HCT116 (cell line): ENCODE measurements around the gene PAIP1. TPM values are rescaled to one million over a fixed set of nuclear protein-coding genes. Genes with fewer than 3 reads are reported as not detected.

ENCODE experiments used
- ATAC-seq: fragments of 200-7000 bp; cut with Tn5 transposase; 2 replicates; pipeline ENCODE4 v1.9.1; 2020; ENCODE audit warnings: mild to moderate bottlenecking, moderate library complexity
- BruUV-seq: library from RNA; stranded (reverse); fragments of 400-500 nt; replicated peaks from 2 replicates; lab custom pipeline; 2021; lab: Mats Ljungman, UMichigan
- CTCF ChIA-PET: fragments of 300-600 bp; sonication (Branson Sonifier 250); formaldehyde crosslinking; loops from one replicate; lab custom pipeline; 2021; ENCODE audit warnings: antibody characterized with exemption; lab: Charles Lee
- POLR2A ChIA-PET: fragments of 300-600, 350-600 bp; sonication (Branson Sonifier 250); formaldehyde crosslinking; loops from one replicate; lab custom pipeline; 2021; ENCODE audit warnings: antibody characterized with exemption; lab: Charles Lee
- RAD21 ChIA-PET, 2 experiments: fragments of 300-600 bp; sonication (Branson Sonifier 250); formaldehyde crosslinking; loops; one replicate each; lab custom pipeline; 2023; ENCODE audit warnings: low total read pairs in 2 of 2; ENCODE audit not compliant: uncharacterized antibody in 2 of 2, unreplicated experiment in 2 of 2, low non-redundant PET in 1 of 2; lab: Charles Lee
- DNase-seq: peaks from one replicate; pipeline ENCODE4 v3.0.0-alpha.2; 2010; ENCODE audit warnings: low read depth, low spot score
- H2AFZ ChIP-seq: fragments of 200-600 bp; shearing (Covaris generic), sonication (generic); 2 replicates; pipeline ENCODE4 v1.6.1; 2017; ENCODE audit warnings: low read depth, mixed run types, mixed read lengths, antibody characterized with exemption, low read length; ENCODE audit not compliant: poor library complexity, severe bottlenecking
- H3K27ac ChIP-seq: 2 replicates; pipeline ENCODE4 v1.5.1; 2012; ENCODE audit warnings: low read depth, low read length
- H3K27me3 ChIP-seq: fragments of 200-600 bp; sonication (generic); 2 replicates; pipeline ENCODE4 v1.6.1; 2016; ENCODE audit warnings: mixed run types, low read length, mixed read lengths; ENCODE audit not compliant: insufficient read depth
- H3K36me3 ChIP-seq, 2 experiments: fragments of 200-500 bp in 1 of 2; fragments of 200-600 bp in 1 of 2; sonication (Bioruptor generic) in 1 of 2; sonication (generic) in 1 of 2; 2 replicates each; pipeline versions ENCODE4 v1.5.1 to v1.6.1; 2014 to 2016; ENCODE audit warnings: low read length in 2 of 2, inconsistent platforms in 1 of 2, mixed read lengths in 1 of 2, mixed run types in 1 of 2; ENCODE audit not compliant: insufficient read depth in 2 of 2, control insufficient read depth in 1 of 2
- H3K4me1 ChIP-seq, 2 experiments: fragments of 200-600 bp in 1 of 2; sonication (generic) in 1 of 2; 2 replicates each; pipeline versions ENCODE4 v1.5.1 to v1.6.1; 2012 to 2017; ENCODE audit warnings: low read length in 2 of 2, inconsistent platforms in 1 of 2, mild to moderate bottlenecking in 1 of 2, mixed read lengths in 1 of 2, mixed run types in 1 of 2, moderate library complexity in 1 of 2; ENCODE audit not compliant: insufficient read depth in 2 of 2, control insufficient read depth in 1 of 2
- H3K4me2 ChIP-seq: fragments of 200-600 bp; sonication (generic); 2 replicates; pipeline ENCODE4 v1.6.1; 2017; ENCODE audit warnings: mixed run types, low read length, mixed read lengths
- H3K4me3 ChIP-seq, 2 experiments: fragments of 200-600 bp in 1 of 2; sonication (generic) in 1 of 2; replicated peaks in 1 of 2; 2 replicates each; pipeline ENCODE4 v1.5.1; 2011 to 2016; ENCODE audit warnings: low read length in 2 of 2, control low read depth in 1 of 2, low read depth in 1 of 2, mild to moderate bottlenecking in 1 of 2, mixed read lengths in 1 of 2, mixed run types in 1 of 2
- H3K79me2 ChIP-seq: fragments of 200-600 bp; sonication (generic); 2 replicates; pipeline ENCODE4 v1.6.1; 2017; ENCODE audit warnings: mild to moderate bottlenecking, mixed run types, low read length, moderate library complexity, mixed read lengths; ENCODE audit not compliant: insufficient read depth
- H3K9ac ChIP-seq: fragments of 200-600 bp; sonication (generic); 2 replicates; pipeline ENCODE4 v1.6.1; 2016; ENCODE audit warnings: low read length, mixed read lengths
- H3K9me2 ChIP-seq: fragments of 200-600 bp; sonication (generic), shearing (Covaris generic); 2 replicates; pipeline ENCODE4 v1.6.1; 2017; ENCODE audit warnings: mixed run types, mild to moderate bottlenecking, moderate library complexity; ENCODE audit not compliant: insufficient read depth
- H3K9me3 ChIP-seq, 2 experiments: fragments of 200-500 bp in 1 of 2; fragments of 200-600 bp in 1 of 2; sonication (Bioruptor generic) in 1 of 2; sonication (generic) in 1 of 2; 2 replicates each; pipeline ENCODE4 v1.6.1; 2014 to 2017; ENCODE audit warnings: low read length in 2 of 2, mixed read lengths in 2 of 2, inconsistent platforms in 1 of 2, low read depth in 1 of 2, mild to moderate bottlenecking in 1 of 2, mixed run types in 1 of 2, moderate library complexity in 1 of 2; ENCODE audit not compliant: control insufficient read depth in 1 of 2, insufficient read depth in 1 of 2
- H4K20me1 ChIP-seq: fragments of 200-600 bp; sonication (generic), shearing (Covaris generic); 2 replicates; pipeline ENCODE4 v1.6.1; 2017; ENCODE audit warnings: mixed run types, mild to moderate bottlenecking, moderate library complexity; ENCODE audit not compliant: insufficient read depth
- CEBPB ChIP-seq: IDR thresholded peaks from 2 replicates; pipeline ENCODE4 v1.6.1; 2012; ENCODE audit warnings: low read depth
- CTCF ChIP-seq, 3 experiments: fragments of 200-600 bp in 1 of 3; sonication (generic) in 1 of 3; IDR thresholded peaks in 2 of 3; conservative IDR thresholded peaks in 1 of 3; 2 replicates each; pipeline ENCODE4 v1.5.1; 2012 to 2017; ENCODE audit warnings: low read depth in 2 of 3, low read length in 2 of 3, antibody characterized with exemption in 1 of 3, borderline replicate concordance in 1 of 3, control low read depth in 1 of 3, mild to moderate bottlenecking in 1 of 3, mixed read lengths in 1 of 3, mixed run types in 1 of 3, moderate library complexity in 1 of 3; ENCODE audit not compliant: insufficient read depth in 1 of 3
- EGR1 ChIP-seq: IDR thresholded peaks from 2 replicates; pipeline ENCODE4 v1.6.1; 2012; ENCODE audit warnings: low read depth
- FOSL1 ChIP-seq: IDR thresholded peaks from 2 replicates; pipeline ENCODE4 v1.6.1; 2012; ENCODE audit warnings: low read depth
- RAD21 ChIP-seq: IDR thresholded peaks from 2 replicates; pipeline ENCODE4 v1.6.1; 2012; ENCODE audit warnings: low read depth, mild to moderate bottlenecking
- SP1 ChIP-seq: IDR thresholded peaks from 2 replicates; pipeline ENCODE4 v1.6.1; 2012; ENCODE audit warnings: low read depth
- TCF7L2 ChIP-seq: IDR thresholded peaks from 2 replicates; pipeline ENCODE4 v1.7.0; 2011; ENCODE audit warnings: borderline replicate concordance, inconsistent platforms; ENCODE audit not compliant: insufficient read depth, insufficient read length; ENCODE audit errors: extremely low read depth
- YY1 ChIP-seq: IDR thresholded peaks from 2 replicates; pipeline ENCODE4 v1.6.1; 2011; ENCODE audit warnings: low read length, low read depth, moderate library complexity, mild to moderate bottlenecking; ENCODE audit not compliant: insufficient replicate concordance; ENCODE audit errors: extremely low read depth
- ZBTB33 ChIP-seq: IDR thresholded peaks from 2 replicates; pipeline ENCODE4 v1.6.1; 2011; ENCODE audit warnings: mild to moderate bottlenecking, low read length, moderate library complexity; ENCODE audit not compliant: insufficient replicate concordance; ENCODE audit errors: extremely low read depth
- ZFX ChIP-seq: fragments of 450-650 bp; IDR thresholded peaks from 2 replicates; pipeline ENCODE4 v1.6.1; 2017
- intact Hi-C: fragments of 100-400 bp; cut with micrococcal nuclease; formaldehyde crosslinking; loops from 2 replicates; pipeline ENCODE4 v1.10.0; 2022
- total RNA-seq: library from RNA; stranded (reverse); gene quantifications from one replicate; pipeline ENCODE4 v1.2.1, GENCODE V29; 2021; ENCODE audit not compliant: unreplicated experiment

The PAIP1 gene
- total RNA-seq, 1 experiment from 2014 or later: 83.8 TPM

GRCh38 chr5:43515678-43516048 is 41.2 kb downstream of the PAIP1 start:
- peaks cover 5 to 18% of the 10 kb centered on the region in 2 experiments; a peak in 2 of 4 replicates for H3K4me1 ChIP-seq
- intact Hi-C loops: no loop called here
- ChIA-PET RAD21 (no interaction called here), CTCF (interaction anchor here (1.2 kb wide), 1 partner anchor 32 kb away, joined by 5 read pairs; the partner anchor contains the start of gene TMEM267), POLR2A (interaction anchor here (1.1 kb wide), 1 partner anchor 8 kb away, joined by 8 read pairs; no protein-coding TSS in a partner anchor)
- no peaks in the 10 kb centered on the region for H3K9me2 ChIP-seq
- ATAC-seq (no peak), DNase-seq (no peak)
- H3K4me2 ChIP-seq: peak overlapping the region; percentile 76
- no peak overlapping the region for H2AFZ ChIP-seq
- no peaks in the 10 kb centered on the region for H3K9me3 ChIP-seq
- no peaks in the 10 kb centered on the region for H3K27me3 ChIP-seq
- peak overlapping the region; percentile 80 to 85 for H3K4me3 ChIP-seq
- H3K9ac ChIP-seq: peak overlapping the region; percentile 86
- no peaks in the 10 kb centered on the region for H3K36me3 ChIP-seq
- no peaks in the 10 kb centered on the region for H4K20me1 ChIP-seq
- no peak for TF ChIP-seq FOSL1
- TF ChIP-seq EGR1: no peak
- no peak for TF ChIP-seq CEBPB
- no peak for TF ChIP-seq YY1
- no peak for TF ChIP-seq SP1
- no peak for TF ChIP-seq RAD21
- TF ChIP-seq CTCF (IDR thresholded peaks at IDR 0.05 in 2 of 3, conservative IDR thresholded peaks at IDR 0.05 in 1 of 3; ENCODE audit: borderline replicate concordance in 1 of 3, insufficient read depth in 1 of 3, low read depth in 2 of 3, low read length in 2 of 3): no peak
- no peak for TF ChIP-seq ZFX
- TF ChIP-seq ZBTB33: no peak
- no peak for TF ChIP-seq TCF7L2
- no TSS peak for BruUV-seq
- H3K79me2 ChIP-seq: peaks cover 16% of the 10 kb centered on the region
- H3K27ac ChIP-seq: peak overlapping the region; percentile 70
